HG03280 (cell line): ENCODE measurements around the gene CBY1.

ENCODE experiments used
- ATAC-seq: cut with Tn5 transposase; IDR thresholded peaks from one replicate; pipeline ENCODE4 v1.9.1; 2021; ENCODE audit warnings: mild to moderate bottlenecking, moderate library complexity; ENCODE audit not compliant: unreplicated experiment

CBY1 gene

DNA sequence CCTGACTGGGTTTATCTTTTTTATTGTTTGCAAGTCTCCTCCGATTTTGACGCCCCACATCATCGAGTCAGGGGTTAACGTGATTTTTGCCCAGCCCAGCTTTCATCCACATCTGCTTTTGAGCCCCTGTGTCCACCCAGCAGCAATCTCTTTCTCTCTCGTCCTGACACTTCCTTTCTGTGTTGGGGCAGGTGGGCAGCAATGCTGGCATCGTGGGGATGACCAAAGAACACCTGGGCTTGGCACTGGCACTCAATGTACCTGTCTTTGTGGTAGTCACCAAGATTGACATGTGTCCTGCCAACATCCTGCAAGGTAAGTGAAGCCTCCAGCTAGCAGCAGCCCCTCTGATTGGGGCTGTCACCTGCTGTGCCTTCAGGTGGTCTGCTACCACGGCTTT is 65.1 kb downstream of the CBY1 start:
- ATAC-seq, result no peak
